Adipose tissue (tissue), 3 donors: ENCODE results near the gene HADHA. TPM values are rescaled to one million over a fixed set of nuclear protein-coding genes. Genes with fewer than 3 reads are reported as not detected.

Experiments used
- H3K27ac ChIP-seq: one replicate; pipeline ENCODE4 v1.5.1; 2013; ENCODE audit warnings: low read depth, low read length
- WGBS, 3 donors: extraction: QIAGEN DNeasy Blood & Tissue Kit; methylation state at CpG; one replicate each; pipeline ENCODE4 v1.1.7; 2013; 5-methylcytosine and 5-hydroxymethylcytosine counted together
- polyA plus RNA-seq, 3 donors: library from polyadenylated mRNA; stranded (reverse); fragments of 200-250 nt; gene quantifications; one replicate each; pipeline ENCODE4 v1.2.3, GENCODE V29; 2013
- donor health status: healthy with polysubstance abuse.
- donor health status: Bipolar disorder and iron deficiency.
- donor health status: healthy.

The HADHA gene
- polyA plus RNA-seq, 3 donors: 67.9 to 176 (median 94.9) TPM

DNA sequence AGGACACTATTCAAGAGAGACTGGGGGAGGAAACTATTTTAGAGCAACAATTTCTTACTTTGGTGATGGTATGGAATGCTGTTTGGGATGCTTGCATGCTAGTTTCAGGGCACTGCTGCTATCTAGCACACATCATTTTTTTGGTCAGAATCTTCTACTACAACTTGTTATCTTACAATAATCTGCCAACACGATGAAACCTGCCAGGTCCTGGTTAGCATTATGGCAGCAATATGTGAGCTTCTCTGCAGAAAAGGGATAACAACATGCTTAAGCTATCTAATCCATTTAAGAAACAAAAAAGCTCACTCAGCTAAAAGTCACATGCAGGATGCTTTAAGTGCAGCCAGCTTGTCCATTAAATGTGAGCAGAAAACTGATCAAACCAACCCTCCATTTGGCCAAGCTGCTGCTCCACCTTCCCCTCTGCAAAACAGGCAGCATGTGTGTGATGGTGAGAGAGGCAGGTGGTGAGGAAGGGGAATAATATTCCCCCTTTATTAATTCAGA, 41.4 kb downstream of the HADHA start:
- WGBS, 3 donors: 54 to 76% (median 69%) methylated on average over 1 of the region's 1 CpG

DNA sequence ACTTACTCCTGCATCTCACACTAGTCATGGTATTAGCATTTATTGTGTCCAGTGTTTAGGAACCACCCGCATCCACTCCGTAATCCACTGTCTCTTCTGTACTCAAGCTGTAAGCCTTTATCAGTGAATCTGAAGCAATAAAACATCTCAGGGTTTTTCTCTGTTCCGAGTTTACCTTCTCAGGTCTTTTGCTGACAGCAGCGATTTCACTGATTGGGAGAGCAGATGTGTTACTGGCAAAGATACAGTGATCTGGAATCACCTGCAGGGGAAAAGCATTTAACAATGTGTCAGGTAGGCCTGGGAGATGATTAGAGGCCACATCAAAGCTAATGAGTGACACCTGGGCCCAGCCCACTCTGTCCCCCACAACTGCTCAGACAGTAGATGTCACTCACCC, 46.9 kb downstream of the HADHA start:
- WGBS, 3 donors: 90 to 94% (median 92%) methylated on average over 4 of the region's 4 CpGs
- H3K27ac ChIP-seq: no peak overlapping the region

More for the DNA sequence above, 41.4 kb downstream of the HADHA start:
- no peak overlapping the region for H3K27ac ChIP-seq

DNA sequence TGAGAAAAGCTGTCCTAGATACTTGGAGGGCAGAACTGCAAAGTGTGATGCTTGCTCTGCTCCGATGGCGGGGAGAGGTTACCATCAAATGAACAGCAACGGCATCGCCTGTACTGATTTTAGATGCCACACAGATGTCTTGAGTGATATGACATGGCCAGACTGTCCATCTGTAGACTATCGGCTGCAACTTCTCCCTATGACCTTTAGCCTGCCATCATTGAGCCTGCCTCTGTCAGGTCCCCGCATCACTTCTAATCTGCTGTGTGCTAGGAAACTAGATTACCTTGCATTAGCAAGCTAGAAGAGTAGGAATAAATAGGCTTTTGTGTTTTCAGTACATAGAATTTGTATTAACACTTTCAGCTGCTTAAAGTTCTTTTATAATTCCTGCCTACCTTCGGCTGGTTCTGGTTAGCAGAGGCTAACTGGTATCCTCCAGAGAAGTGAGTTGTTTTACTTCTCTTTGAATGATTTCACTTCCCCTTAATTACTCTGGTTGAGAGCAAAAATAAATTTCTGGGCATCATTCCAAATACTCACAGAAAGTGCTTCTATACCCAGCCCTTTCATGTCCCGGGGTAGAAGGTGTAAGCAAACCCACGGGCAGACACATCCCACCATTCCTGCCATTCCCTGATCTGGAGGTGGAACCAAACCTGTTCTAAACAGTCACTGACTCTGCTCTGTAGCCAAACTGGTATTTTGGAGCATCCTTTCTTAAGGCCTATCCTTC, 47.6 kb downstream of the HADHA start:
- no peak overlapping the region for H3K27ac ChIP-seq
- 76 to 85% (median 80%) methylated on average over 9 of the region's 9 CpGs for WGBS, 3 donors

DNA sequence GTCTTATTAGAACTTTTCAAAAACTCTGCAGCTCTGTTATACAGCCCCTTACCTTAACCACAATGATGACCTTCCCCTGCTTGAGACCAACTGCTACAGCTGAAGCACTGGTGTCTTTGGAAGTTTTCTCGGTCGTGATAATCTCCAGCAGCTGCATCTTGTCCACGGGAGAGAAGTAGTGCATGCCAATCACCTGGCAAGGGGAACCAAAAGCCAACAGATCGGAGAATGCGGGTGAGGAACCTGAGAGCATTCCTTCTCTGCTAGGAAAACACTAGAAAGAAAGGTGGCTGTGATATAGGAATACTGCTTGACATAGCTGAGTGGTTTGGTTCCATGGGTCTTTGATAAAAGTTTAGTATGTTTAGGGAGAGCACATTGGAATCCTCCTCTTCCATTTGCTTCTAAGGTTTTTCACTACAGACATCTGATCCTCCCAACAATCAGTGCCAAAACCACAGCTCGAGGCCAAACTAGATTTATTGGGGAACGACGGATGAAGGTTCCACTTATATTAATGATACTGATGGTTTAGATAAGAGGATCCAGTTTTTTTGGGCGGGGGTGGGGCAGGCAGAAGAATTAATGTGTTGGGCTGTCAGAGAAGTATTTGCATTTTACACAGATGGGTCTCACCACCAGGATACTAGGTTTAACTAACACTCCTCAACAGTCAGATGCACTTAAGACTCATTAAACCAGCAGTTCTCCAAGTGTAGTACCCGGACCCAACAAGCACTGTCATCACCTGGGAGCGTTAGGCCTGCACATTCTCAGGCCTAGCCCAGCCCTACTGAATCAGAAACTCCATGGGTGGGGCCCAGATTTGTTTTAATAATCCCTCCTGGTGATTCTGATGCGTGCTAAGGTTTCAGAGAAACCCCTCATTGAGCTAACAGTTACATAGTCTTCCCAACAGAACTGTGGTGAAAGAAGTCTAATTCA, 49.1 kb downstream of the HADHA start:
- H3K27ac ChIP-seq: no peak overlapping the region
- WGBS, 3 donors: 69 to 81% (median 74%) methylated on average over 12 of the region's 12 CpGs

DNA sequence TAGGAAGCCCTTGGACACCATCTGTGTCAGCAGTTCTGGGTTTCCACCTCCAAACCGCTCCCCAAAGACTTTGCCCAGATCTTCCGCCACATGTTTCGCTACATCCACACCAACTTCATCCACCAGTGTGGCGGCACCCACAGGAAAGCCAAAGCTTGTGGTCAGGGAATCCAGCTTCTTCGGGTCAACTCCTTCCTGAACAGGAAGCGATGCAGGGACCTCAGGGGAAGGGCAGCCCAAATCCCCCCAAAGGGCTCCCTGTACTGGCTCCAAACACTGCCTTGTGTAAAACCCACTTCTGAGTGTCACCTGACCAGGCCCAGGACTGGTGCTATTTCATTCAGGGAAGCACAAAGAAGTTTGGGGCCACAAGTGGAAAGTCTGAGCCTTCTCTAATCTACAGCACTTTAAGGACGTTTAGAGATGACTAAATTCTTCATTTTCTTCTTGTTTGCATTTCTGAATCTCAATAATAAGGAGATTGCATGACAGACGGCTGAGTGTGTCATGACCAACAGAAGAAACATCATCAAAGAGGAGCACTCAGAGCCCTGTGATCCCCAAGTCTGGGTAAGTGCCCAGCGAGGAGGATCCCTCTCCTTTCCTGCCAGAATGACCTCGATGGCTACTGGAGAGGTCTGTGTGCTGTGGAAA, 50.7 kb downstream of the HADHA start:
- 87 to 91% (median 87%) methylated on average over 10 of the region's 10 CpGs for WGBS, 3 donors
- no peak overlapping the region for H3K27ac ChIP-seq

DNA sequence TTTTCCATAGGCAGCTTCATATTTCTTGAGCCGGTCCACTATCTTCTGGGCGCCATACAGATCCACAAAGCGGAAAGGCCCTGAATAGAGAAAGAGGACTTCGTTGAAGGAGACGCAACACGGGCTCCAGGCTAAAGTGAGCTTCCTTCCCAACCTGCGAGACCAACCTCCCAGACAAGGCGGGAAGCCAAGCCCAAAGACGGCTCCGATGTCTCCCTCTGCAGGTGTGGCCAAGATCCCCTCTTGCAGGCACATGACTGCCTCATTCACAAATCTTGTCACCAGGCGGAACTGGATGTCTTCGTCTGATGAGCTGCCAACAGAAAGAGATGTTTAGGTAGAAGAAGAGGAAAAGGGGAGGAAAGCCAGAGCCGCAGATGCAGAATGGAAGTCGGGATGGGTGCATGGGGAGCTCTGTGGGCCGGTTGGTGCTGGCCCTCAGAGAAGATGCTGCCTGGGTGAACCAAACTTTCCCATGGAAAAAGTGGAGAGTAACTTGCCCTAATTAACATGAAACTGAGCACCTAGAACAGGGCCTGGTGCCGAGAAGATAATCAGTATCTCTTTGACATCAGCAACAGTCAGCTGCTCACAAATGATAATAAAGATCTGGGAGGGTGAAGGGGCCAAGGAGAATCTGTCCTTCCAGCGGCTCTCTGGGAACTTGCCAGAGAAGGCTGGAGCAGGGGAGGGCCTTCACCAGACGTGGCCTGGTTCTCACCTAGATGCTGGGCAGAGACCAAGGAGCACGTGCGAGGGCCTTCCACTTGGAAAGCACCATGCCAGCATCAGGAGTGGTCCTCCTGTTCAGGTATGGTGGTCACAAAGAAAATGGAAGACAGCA, 52.9 kb downstream of the HADHA start:
- 86 to 88% (median 87%) methylated on average over 20 of the region's 20 CpGs for WGBS, 3 donors
- H3K27ac ChIP-seq: no peak overlapping the region

DNA sequence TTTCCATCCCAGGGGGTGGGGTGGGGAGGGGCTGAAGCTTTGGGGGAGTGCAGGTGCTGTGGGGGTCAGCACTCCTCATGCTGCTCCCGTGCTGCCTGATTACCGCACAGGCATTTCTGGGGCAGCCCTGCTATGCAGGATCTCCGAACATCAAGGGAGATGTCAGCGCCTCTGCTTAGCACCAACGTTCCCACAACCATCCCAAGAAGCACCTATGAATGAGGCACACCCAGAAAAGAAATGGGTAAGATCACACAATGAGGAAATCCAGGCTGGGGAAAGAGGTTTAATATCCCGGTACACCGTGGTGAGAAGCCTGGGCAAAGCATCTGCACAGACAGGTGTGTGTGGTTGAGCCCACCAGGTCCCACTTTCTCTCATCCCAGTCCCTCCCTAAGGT, 54.1 kb downstream of the HADHA start:
- H3K27ac ChIP-seq: no peak overlapping the region
- 82 to 91% (median 87%) methylated on average over 7 of the region's 7 CpGs for WGBS, 3 donors

DNA sequence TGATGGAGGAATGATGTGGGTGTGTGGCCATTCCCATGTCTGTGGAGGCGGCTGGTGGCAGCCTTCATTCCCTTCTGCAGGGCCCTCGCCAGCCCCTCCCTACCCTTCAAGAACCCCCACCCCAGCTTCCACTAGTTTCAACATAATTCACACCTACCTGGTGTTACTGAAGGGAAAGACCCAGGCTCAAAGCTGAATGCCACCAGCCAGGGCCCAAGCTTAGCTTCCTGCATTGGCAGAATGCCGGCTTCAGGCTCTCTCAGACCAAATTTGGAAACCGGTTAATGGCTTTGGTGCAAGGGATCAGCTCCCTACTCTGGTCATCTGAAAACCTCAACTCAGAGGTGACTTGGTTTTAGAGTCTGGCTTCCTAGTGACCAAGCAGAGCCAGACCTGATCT, 54.7 kb downstream of the HADHA start:
- H3K27ac ChIP-seq: no peak overlapping the region
- 90 to 98% (median 95%) methylated on average over 4 of the region's 4 CpGs for WGBS, 3 donors

DNA sequence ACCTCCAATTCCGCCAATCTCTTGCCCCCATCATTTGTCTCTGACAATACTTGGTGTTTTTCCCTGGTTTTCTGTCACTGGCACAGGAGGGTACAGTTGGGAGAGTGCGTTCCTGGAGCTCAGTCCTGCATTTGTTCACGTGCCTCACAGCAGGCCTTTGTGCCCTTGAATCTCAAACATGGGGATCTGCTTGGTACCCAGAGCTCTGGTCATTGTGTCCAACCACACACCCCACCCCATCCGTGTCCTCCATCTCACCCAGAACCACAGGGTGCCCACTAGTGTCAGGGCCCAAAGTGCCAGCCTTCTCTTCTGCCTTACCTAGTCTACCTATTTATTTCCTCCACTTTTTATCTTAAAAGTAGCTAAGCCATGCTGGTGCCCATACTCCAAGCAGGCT, 55.3 kb downstream of the HADHA start:
- WGBS, 3 donors: 91 to 93% (median 91%) methylated on average over 4 of the region's 4 CpGs
- H3K27ac ChIP-seq: no peak overlapping the region

DNA sequence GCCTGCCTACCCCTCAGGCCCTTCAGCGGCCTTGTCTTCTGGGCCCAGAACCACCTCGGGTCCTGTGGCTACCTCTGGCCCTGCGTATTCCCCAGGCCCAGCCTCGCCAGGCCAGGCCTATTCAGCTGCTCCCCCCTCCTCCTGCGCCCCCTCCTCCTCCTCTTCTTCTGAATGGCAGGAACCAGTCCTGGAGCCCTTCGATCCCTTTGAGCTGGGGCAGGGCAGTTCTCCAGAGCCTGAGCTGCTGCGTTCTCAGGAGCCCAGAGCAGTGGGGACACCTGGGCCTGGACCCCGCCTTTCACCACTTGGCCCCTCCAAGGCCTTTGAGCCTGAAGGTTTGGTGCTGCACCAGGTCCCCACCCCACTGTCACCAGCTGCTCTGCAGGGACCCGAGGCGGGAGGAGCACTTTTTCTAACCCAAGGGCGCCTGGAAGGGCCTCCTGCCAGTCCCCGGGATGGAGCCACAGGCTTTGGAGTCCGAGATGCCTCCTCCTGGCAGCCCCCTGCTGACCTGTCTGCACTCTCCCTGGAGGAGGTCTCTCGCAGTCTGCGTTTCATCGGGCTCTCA, 56.8 kb downstream of the HADHA start:
- WGBS, 3 donors: 93 to 94% (median 93%) methylated on average over 16 of the region's 16 CpGs

DNA sequence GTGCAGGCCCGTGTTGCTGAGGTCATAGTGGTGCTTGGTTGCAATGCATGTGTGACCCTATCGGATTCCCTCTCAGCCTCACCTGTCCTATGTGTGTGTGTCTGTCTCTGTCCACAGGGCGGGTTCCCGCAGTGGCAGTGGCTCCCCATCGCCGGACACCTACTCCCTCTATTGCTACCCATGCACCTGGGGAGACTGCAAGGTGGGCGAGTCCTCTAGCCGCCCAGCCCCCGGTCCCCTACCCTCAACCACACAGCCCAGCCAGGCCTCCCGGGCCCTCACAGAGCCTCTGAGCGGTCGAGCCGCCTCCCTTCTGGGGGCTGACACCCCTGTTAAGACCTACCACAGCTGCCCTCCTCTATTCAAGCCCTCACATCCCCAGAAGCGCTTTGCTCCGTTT, 57.3 kb downstream of the HADHA start:
- WGBS, 3 donors: 92 to 97% (median 96%) methylated on average over 15 of the region's 15 CpGs
- H3K27ac ChIP-seq: no peak overlapping the region

More for the DNA sequence above, 56.8 kb downstream of the HADHA start:
- no peak overlapping the region for H3K27ac ChIP-seq

DNA sequence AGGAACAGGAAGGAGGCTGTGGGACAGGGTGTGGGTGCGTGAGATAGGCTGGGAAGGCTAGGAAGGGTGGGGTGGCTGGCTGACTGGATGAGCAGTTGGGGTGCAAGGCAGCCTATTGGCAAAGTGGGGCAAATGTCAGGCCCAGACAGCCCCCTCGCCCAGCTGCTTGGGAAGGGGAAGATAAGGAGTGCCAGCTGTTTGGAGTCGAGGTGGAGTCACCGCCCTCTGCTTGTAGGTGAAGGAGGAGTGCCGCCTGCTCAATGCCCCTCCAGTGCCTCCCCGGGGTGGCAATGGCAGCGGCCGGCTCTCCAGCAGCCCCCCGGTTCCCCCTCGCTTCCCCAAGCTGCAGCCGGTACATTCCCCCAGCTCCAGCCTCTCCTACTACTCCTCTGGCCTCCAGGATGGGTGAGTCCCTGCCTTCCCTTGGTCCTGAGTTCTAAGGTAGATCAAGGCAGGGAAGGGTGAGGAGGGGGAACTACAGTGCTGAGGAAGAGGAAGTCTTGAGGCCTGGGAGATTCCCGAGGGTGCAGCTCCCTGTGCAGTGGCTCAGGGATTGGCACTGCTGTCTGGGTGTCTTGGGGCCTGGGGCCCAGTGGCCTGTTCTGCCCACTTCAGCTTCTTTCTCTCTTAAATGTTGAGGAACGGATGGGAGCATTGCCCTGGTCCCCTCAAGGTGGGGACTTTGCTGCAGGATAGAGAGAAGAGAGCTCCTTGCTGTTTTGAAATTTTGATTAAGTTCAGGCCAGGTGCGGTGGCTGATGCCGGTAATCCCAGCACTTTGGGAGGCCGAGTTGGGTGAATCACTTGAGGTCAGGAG, 58.3 kb downstream of the HADHA start:
- WGBS, 3 donors: 87 to 94% (median 92%) methylated on average over 14 to 16 of the region's 16 CpGs
- no peak overlapping the region for H3K27ac ChIP-seq

DNA sequence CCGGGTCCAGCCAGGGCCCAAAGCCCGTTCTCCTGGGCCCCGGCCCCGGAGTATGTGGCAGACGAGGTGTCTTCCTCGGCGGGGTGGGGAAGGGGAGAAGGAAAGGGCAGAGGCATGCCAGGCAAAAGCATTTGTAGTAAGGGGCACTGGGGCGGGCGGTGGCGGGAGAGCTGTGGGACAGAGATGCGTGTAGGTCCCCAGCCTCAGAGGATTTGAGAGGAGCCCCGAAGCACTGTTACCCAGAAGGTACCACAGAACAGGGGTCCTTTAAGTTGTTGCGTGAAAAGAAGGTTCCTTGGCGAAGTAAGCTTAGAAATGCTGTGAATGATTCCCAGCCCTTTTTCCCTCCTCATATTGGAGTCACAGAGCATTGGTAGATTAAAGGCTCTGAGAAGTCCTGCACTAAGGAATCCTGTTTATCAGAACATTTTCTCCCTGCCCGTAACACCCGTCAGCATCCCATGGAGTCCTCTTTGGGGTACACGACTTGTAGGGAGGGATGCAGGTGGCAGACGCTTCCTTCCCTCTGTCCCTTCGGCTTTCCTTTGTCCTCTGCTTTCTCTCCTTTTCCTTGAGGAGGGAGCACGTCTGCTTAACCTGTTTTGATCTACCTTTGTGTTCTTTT, 59.0 kb downstream of the HADHA start:
- no peak overlapping the region for H3K27ac ChIP-seq
- WGBS, 3 donors: 33 to 54% (median 47%) methylated on average over 20 of the region's 20 CpGs

DNA sequence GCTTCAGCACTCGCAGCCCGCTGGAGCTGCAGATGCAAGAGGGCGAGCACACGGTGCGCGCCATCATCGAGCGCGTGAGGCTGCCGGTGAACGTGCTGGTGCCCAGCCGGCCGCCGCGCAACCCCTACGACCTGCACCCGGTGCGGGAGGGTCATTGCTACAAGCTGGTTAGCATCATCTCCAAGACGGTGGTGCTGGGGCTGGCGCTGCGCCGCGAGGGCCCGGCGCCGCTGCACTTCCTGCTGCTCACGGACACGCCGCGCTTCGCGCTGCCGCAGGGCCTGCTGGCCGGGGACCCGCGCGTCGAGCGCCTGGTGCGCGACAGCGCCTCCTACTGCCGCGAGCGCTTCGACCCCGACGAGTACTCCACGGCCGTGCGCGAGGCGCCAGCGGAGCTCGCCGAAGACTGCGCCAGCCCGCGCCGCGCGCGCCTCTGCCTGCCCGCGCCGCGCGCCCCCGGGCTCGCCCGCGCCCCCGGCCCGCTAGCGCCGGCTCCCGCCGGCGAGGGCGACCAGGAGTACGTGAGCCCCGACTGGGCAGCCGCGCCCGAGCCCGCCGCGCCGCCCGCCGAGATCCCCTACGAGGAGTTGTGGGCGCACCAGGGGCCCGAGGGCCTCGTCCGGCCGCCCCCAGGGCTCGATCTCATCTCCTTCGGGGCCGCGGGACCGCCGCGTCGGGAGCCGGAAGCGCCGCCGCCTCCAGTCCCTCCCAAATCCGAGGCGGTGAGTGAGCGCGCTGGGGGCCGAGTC, 59.7 kb downstream of the HADHA start:
- WGBS, 3 donors: 1 to 4% (median 1%) methylated on average over 89 to 114 of the region's 114 CpGs
- no peak overlapping the region for H3K27ac ChIP-seq

DNA sequence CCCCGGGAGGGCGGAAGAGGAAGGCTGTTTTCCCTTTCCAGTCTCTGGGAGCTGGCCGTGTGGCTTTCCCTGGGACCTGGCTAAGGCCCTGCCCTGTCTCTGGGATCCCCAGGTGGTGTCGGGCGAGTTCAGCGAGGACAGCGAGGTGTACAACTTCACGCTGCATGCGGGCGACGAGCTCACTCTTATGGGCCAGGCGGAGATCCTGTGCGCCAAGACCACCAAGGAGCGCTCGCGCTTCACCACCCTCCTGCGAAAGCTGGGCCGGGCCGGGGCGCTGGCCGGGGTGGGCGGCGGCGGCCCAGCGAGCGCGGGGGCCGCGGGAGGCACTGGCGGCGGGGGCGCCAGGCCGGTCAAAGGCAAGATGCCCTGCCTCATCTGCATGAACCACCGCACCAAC, 60.3 kb downstream of the HADHA start:
- WGBS, 3 donors: 55 to 74% (median 65%) methylated on average over 27 to 34 of the region's 34 CpGs
- H3K27ac ChIP-seq: no peak overlapping the region
